HG03135 (cell line): ENCODE results near the gene DSTN.

Source experiments
- ATAC-seq: cut with Tn5 transposase; IDR thresholded peaks from one replicate; pipeline ENCODE4 v1.9.1; 2021; ENCODE audit warnings: mild to moderate bottlenecking, moderate library complexity; ENCODE audit not compliant: unreplicated experiment

The DSTN gene

GRCh38 chr20:17622851-17623508, 53.1 kb downstream of the DSTN start:
- no peak for ATAC-seq

- no peak for ATAC-seq
Measured at GRCh38 chr20:17624070-17624469, 54.2 kb downstream of the DSTN start.

GRCh38 chr20:17624551-17625245, 54.8 kb downstream of the DSTN start:
- ATAC-seq: no peak

- no peak for ATAC-seq
Measured at GRCh38 chr20:17625246-17626051, 55.6 kb downstream of the DSTN start.

- ATAC-seq: no peak
Measured at GRCh38 chr20:17626217-17627007, 56.5 kb downstream of the DSTN start.

- no peak for ATAC-seq
Measured at GRCh38 chr20:17627101-17627955, 57.5 kb downstream of the DSTN start.

- no peak for ATAC-seq
Measured at GRCh38 chr20:17628101-17628841, 58.4 kb downstream of the DSTN start.

GRCh38 chr20:17629025-17629424, 59.1 kb downstream of the DSTN start:
- no peak for ATAC-seq

- ATAC-seq: no peak
Measured at GRCh38 chr20:17629678-17630089, 59.8 kb downstream of the DSTN start.

- no peak for ATAC-seq
Measured at GRCh38 chr20:17630151-17630805, 60.4 kb downstream of the DSTN start.

GRCh38 chr20:17630806-17631195, 60.9 kb downstream of the DSTN start:
- no peak for ATAC-seq

GRCh38 chr20:17631576-17632319, 61.9 kb downstream of the DSTN start:
- no peak for ATAC-seq

- no peak for ATAC-seq
Measured at GRCh38 chr20:17633221-17633849, 63.5 kb downstream of the DSTN start.

- no peak for ATAC-seq
Measured at GRCh38 chr20:17633850-17634500, 64.1 kb downstream of the DSTN start.

- ATAC-seq: no peak
Measured at GRCh38 chr20:17634661-17635331, 64.9 kb downstream of the DSTN start.

GRCh38 chr20:17635332-17636244, 65.7 kb downstream of the DSTN start:
- ATAC-seq: no peak
